Duodenal mucosa (tissue), 2 donors: ENCODE results near the gene ZNF263.
"Not testable (repeated sequence)": the region's sequence is repeated elsewhere in the genome, so short reads cannot be mapped to it uniquely, and the experiment has no call there.

Experiments
- H3K27ac ChIP-seq: one replicate; pipeline ENCODE4 v1.7.0; 2013; ENCODE audit warnings: low read depth, low read length
- H3K27me3 ChIP-seq, 2 donors: one replicate each; pipeline ENCODE4 v1.7.0; 2013; ENCODE audit warnings: low read length in 2 of 2, control low read depth in 1 of 2; ENCODE audit not compliant: insufficient read depth in 2 of 2, control insufficient read depth in 1 of 2
- H3K36me3 ChIP-seq, 2 donors: one replicate each; pipeline ENCODE4 v1.7.0; 2013; ENCODE audit warnings: low read length in 2 of 2, control low read depth in 1 of 2; ENCODE audit not compliant: insufficient read depth in 2 of 2, control insufficient read depth in 1 of 2
- H3K4me1 ChIP-seq, 2 donors: one replicate each; pipeline ENCODE4 v1.7.0; 2013; ENCODE audit warnings: low read length in 2 of 2, control low read depth in 1 of 2; ENCODE audit not compliant: insufficient read depth in 2 of 2, control insufficient read depth in 1 of 2
- H3K4me3 ChIP-seq, 2 donors: one replicate each; pipeline ENCODE4 v1.7.0; 2013; ENCODE audit warnings: low read length in 2 of 2, low read depth in 1 of 2
- H3K9ac ChIP-seq, 2 donors: one replicate each; pipeline ENCODE4 v1.7.0; 2013; ENCODE audit warnings: low read length in 2 of 2, low read depth in 1 of 2
- H3K9me3 ChIP-seq, 2 donors: one replicate each; pipeline ENCODE4 v1.7.0; 2013; ENCODE audit warnings: low read length in 2 of 2, control low read depth in 1 of 2; ENCODE audit not compliant: control insufficient read depth in 1 of 2

ZNF263 gene

GRCh38 chr16:3266873-3267537 lies 16.3 kb upstream of the ZNF263 start:
- no peak overlapping the region for H3K9ac ChIP-seq
- H3K36me3 ChIP-seq: peaks cover 3 to 8% of the 10 kb centered on the region in 2 donors

GRCh38 chr16:3268294-3268693 lies 15.0 kb upstream of the ZNF263 start:
- H3K9me3 ChIP-seq: peaks cover 0 to 3% of the 10 kb centered on the region in 2 donors

More at GRCh38 chr16:3266873-3267537, 16.3 kb upstream of the ZNF263 start:
- Histone ChIP-seq H3K9me3 (peaks cover 0 to 3% of the 10 kb centered on the region in 2 donors), H3K27ac (no peak overlapping the region), H3K4me1 (peaks cover 0 to 9% of the 10 kb centered on the region in 2 donors), H3K27me3 (no peaks in the 10 kb centered on the region), H3K4me3 (no peak overlapping the region)

DNA sequence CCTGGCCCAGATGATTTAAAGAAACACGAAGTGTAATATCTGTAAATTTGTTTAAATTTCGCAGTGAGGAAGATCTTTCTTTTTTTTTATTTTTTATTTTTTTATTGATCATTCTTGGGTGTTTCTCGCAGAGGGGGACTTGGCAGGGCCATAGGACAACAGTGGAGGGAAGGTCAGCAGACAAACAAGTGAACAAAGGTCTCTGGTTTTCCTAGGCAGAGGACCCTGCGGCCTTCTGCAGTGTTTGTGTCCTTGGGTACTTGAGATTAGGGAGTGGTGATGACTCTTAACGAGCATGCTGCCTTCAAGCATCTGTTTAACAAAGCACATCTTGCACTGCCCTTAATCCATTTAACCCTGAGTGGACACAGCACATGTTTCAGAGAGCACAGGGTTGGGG lies 12.6 kb upstream of the ZNF263 start:
- H3K9ac ChIP-seq, H3K9me3 ChIP-seq, H3K4me3 ChIP-seq, H3K27me3 ChIP-seq, H3K36me3 ChIP-seq, H3K4me1 ChIP-seq, H3K27ac ChIP-seq: not testable (repeated sequence)

More at GRCh38 chr16:3268294-3268693, 15.0 kb upstream of the ZNF263 start:
- Histone ChIP-seq H3K27me3 (no peaks in the 10 kb centered on the region), H3K27ac (no peak overlapping the region), H3K4me3 (no peak overlapping the region), H3K4me1 (peaks cover 0 to 9% of the 10 kb centered on the region in 2 donors), H3K9ac (no peak overlapping the region), H3K36me3 (peaks cover 3 to 8% of the 10 kb centered on the region in 2 donors)

GRCh38 chr16:3271281-3271680 lies 12.0 kb upstream of the ZNF263 start:
- H3K9me3 ChIP-seq: not testable (repeated sequence)

DNA sequence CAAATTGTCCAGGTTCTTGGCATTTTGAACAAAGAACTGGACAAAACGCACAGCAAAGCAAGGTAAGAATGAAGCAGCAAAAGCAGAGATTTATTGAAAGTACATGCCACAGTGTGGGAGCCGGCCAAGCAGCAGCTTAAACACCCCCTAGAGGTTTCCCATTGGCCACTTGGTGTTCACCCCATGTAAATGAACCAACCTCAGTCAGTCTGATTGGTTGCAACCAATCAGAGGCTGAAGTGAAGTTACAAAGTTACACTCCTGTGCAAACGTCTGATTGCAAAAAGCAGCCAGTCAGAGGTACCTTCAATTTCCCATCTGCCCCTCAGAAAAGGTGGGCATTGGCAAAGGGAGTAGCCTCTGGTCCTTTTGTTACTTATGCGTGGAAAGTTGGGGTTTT lies 8.8 kb upstream of the ZNF263 start:
- Histone ChIP-seq H3K9ac (no peak overlapping the region), H3K27me3 (no peaks in the 10 kb centered on the region), H3K9me3 (no peaks in the 10 kb centered on the region), H3K36me3 (no peaks in the 10 kb centered on the region), H3K4me1 (no peaks in the 10 kb centered on the region), H3K4me3 (no peak overlapping the region), H3K27ac (no peak overlapping the region)

More at GRCh38 chr16:3271281-3271680, 12.0 kb upstream of the ZNF263 start:
- not testable (repeated sequence) for H3K36me3 ChIP-seq, H3K4me3 ChIP-seq, H3K27ac ChIP-seq, H3K27me3 ChIP-seq, H3K4me1 ChIP-seq, H3K9ac ChIP-seq

DNA sequence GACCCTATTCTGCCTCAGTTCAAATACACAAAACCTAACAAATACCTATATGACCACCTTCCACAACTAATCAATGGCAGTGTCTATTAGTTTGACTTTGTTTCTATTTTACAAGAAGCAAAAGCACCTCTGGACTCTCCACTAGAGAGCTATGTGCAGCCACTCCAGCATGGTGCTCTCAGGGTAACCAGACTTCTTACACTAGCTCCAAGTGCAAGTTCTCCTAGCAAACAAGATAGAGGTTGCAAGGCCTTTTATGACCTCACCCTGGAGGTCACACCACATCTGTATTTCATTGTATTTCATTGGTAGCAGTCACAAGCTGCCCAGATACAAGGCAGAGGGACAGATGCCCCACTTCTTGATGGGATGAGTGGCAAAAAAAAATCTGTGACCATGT lies 8.3 kb upstream of the ZNF263 start:
- Histone ChIP-seq H3K9me3 (no peaks in the 10 kb centered on the region), H3K27me3 (no peaks in the 10 kb centered on the region), H3K9ac (no peak overlapping the region), H3K4me3 (no peak overlapping the region), H3K36me3 (no peaks in the 10 kb centered on the region), H3K4me1 (no peaks in the 10 kb centered on the region), H3K27ac (no peak overlapping the region)

DNA sequence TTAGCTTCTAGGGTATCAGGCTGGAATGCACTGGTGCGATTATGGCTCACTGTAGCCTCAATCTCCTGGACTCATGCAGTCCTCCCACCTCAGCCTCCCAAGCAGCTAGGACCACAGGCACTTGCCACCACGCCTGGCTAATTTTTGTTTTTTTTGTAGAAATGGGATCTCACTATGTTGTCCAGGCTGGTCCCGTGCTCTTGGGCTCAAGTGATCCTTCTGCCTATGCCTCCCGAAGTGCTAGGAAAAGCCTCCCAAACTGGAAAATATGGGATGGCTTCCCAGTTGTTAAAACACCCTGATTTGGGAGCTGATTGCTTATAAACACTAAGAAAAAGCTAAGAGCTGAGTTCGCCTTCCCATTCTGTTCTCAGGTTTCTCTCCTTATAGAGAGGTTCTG lies 6.6 kb upstream of the ZNF263 start:
- H3K27ac ChIP-seq: no peak overlapping the region
- H3K27me3 ChIP-seq: no peaks in the 10 kb centered on the region
- no peak overlapping the region for H3K4me3 ChIP-seq
- H3K9ac ChIP-seq: no peak overlapping the region
- no peaks in the 10 kb centered on the region for H3K9me3 ChIP-seq
- no peaks in the 10 kb centered on the region for H3K4me1 ChIP-seq
- H3K36me3 ChIP-seq: no peaks in the 10 kb centered on the region

DNA sequence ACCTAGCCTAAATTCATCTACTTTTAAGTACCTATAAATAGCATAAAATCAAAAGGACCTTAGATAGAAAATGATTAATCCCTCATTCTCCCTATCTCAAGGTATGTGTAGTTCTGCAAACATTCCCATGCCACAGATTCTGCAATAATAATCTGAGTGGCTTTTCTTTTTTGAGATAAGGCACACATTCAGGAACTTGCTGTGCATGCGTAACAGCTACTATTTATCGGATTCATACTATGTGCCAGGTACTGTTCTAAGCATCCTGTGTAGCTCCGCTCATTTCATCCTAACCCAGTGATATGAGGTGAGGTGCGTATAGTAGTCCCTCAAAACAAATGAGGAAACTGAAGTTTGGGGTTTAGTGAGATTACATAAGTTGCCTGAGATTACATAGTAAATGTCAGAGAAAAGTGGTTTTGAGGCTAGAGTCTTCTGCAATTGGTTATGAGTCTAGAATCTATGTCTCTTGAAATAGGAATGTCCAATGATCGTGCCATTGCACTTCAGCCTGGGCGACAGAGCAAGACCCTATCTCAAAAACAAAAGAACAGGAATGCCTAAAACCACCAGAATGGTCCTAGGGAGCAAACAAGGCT lies 2.0 kb upstream of the ZNF263 start:
- peaks cover 15 to 22% of the 10 kb centered on the region in 2 donors for H3K4me1 ChIP-seq
- peaks cover 7 to 13% of the 10 kb centered on the region in 2 donors for H3K9me3 ChIP-seq
- H3K36me3 ChIP-seq: peaks cover 11 to 14% of the 10 kb centered on the region in 2 donors
- H3K9ac ChIP-seq: no peak overlapping the region
- no peak overlapping the region for H3K27ac ChIP-seq
- H3K4me3 ChIP-seq: no peak overlapping the region
- H3K27me3 ChIP-seq: no peaks in the 10 kb centered on the region

DNA sequence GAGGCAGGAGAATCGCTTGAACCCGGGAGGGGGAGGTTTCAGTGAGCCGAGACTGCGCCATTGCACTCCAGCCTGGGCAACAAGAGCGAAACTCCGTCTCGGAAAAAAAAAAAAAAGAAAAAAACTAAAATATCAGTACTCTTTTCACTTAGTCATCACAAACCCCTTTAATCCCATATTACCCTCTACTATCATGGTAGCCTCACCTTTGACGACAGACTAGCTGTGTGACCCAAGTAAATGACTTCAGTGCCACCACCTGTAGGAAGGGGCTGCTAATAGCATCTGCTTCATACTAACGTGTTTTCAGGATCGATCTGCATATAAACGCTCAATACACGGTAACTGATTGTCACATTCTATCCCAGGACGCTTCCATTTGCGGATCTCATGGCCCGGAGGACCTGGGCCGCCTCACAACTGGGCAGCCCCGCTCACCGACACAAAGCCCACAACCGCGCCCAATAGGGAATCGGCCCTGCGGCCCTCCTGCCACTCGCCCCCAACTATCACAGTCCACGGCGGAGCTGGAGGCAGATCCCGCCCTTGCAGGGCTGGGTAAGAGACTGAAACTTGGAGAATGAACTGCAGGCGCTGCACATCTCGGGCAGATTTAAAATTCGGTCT lies 1.1 kb upstream of the ZNF263 start:
- Histone ChIP-seq H3K4me3 (peak overlapping the region; percentile 93 to 99), H3K27ac (peak overlapping the region; percentile 100), H3K27me3 (no peaks in the 10 kb centered on the region), H3K9ac (peak overlapping the region; percentile 90 to 94), H3K4me1 (peaks cover 15 to 22% of the 10 kb centered on the region in 2 donors), H3K9me3 (peaks cover 8 to 20% of the 10 kb centered on the region in 2 donors), H3K36me3 (peaks cover 19 to 22% of the 10 kb centered on the region in 2 donors)
